HFFc6 (cell line): ENCODE measurements around the gene GAL3ST3. TPM values are rescaled to one million over a fixed set of nuclear protein-coding genes. Genes with fewer than 3 reads are reported as not detected.

Experiments used
- DNase-seq: peaks from one replicate; pipeline ENCODE4 v3.0.0-alpha.2; 2018
- H3K27ac Mint-ChIP-seq: 2 replicates; pipeline ENCODE4 v1.8.0; 2020; ENCODE audit warnings: mild to moderate bottlenecking, mixed read lengths
- H3K27me3 Mint-ChIP-seq: 2 replicates; pipeline ENCODE4 v1.8.0; 2021; ENCODE audit warnings: mild to moderate bottlenecking, moderate library complexity, mixed read lengths; ENCODE audit not compliant: insufficient read depth
- H3K36me3 Mint-ChIP-seq: 2 replicates; pipeline ENCODE4 v1.8.0; 2021; ENCODE audit warnings: low read depth, mixed read lengths
- H3K4me1 Mint-ChIP-seq: 2 replicates; pipeline ENCODE4 v1.8.0; 2020; ENCODE audit warnings: low read depth, mixed read lengths
- H3K4me3 Mint-ChIP-seq: 2 replicates; pipeline ENCODE4 v1.8.0; 2020; ENCODE audit warnings: mild to moderate bottlenecking, moderate library complexity, mixed read lengths
- H3K9me3 Mint-ChIP-seq: 2 replicates; pipeline ENCODE4 v1.8.0; 2020; ENCODE audit warnings: mild to moderate bottlenecking, mixed read lengths
- CTCF ChIP-seq: fragments of 200-600 bp; sonication (generic); IDR thresholded peaks from 2 replicates; pipeline ENCODE4 v1.5.0; 2021; ENCODE audit warnings: antibody characterized with exemption, mild to moderate bottlenecking
- total RNA-seq, 6 experiments: library from RNA; stranded (reverse); fragmentation: NEBNext Ultra II Directional; extraction: Animal tissue kit (Norgen Biotek cat#: 25700); gene quantifications; 2 replicates in 1 of 6; 3 replicates in 5 of 6; pipeline ENCODE4 v1.2.3, GENCODE V29; 2021

GAL3ST3 gene
- total RNA-seq, 6 experiments from 2014 or later, result 0.14 TPM; not detected in 5

GRCh38 chr11:66062408-66062807, 13.4 kb upstream of the GAL3ST3 start:
- Mint-ChIP-seq H3K27ac (peak overlapping the region; percentile 38; the same call in 1 of the 2 replicates), H3K9me3 (no peaks in the 10 kb centered on the region)
- no peak for TF ChIP-seq CTCF

GRCh38 chr11:66061268-66061667, 12.3 kb upstream of the GAL3ST3 start:
- no peak for DNase-seq
- peaks cover 63% of the 10 kb centered on the region for H3K36me3 Mint-ChIP-seq
- H3K9me3 Mint-ChIP-seq, result no peaks in the 10 kb centered on the region
- peak overlapping the region; percentile 31 for H3K27ac Mint-ChIP-seq
- no peaks in the 10 kb centered on the region for H3K4me1 Mint-ChIP-seq
- TF ChIP-seq CTCF, result no peak
- H3K4me3 Mint-ChIP-seq, result no peak overlapping the region; the same call in 1 of the 2 replicates
- no peaks in the 10 kb centered on the region; the same call in 1 of the 2 replicates for H3K27me3 Mint-ChIP-seq

More at GRCh38 chr11:66062408-66062807, 13.4 kb upstream of the GAL3ST3 start:
- no peaks in the 10 kb centered on the region; the same call in 1 of the 2 replicates for H3K27me3 Mint-ChIP-seq
- no peak for DNase-seq
- H3K4me1 Mint-ChIP-seq, result no peaks in the 10 kb centered on the region
- H3K4me3 Mint-ChIP-seq, result no peak overlapping the region
- peaks cover 64% of the 10 kb centered on the region for H3K36me3 Mint-ChIP-seq

GRCh38 chr11:66059966-66060680, 11.2 kb upstream of the GAL3ST3 start:
- Mint-ChIP-seq H3K27ac (peak overlapping the region; percentile 0; the same call in 1 of the 2 replicates), H3K9me3 (no peaks in the 10 kb centered on the region), H3K36me3 (peaks cover 63% of the 10 kb centered on the region), H3K4me3 (no peak overlapping the region), H3K27me3 (no peaks in the 10 kb centered on the region; the same call in 1 of the 2 replicates), H3K4me1 (peaks cover 5% of the 10 kb centered on the region)
- TF ChIP-seq CTCF, result no peak
- no peak for DNase-seq

- TF ChIP-seq CTCF, result no peak
- Mint-ChIP-seq H3K4me3 (no peak overlapping the region), H3K4me1 (peaks cover 26% of the 10 kb centered on the region), H3K27ac (no peak overlapping the region), H3K27me3 (peaks cover 2% of the 10 kb centered on the region; the same call in 1 of the 2 replicates), H3K9me3 (no peaks in the 10 kb centered on the region), H3K36me3 (peaks cover 60% of the 10 kb centered on the region)
- no peak for DNase-seq
Observed at GRCh38 chr11:66056501-66056900, 7.5 kb upstream of the GAL3ST3 start.

- Mint-ChIP-seq H3K36me3 (peaks cover 48% of the 10 kb centered on the region), H3K4me3 (peak overlapping the region; percentile 68; the same call in 1 of the 2 replicates), H3K27me3 (peaks cover 2% of the 10 kb centered on the region; the same call in 1 of the 2 replicates), H3K4me1 (peaks cover 36% of the 10 kb centered on the region), H3K9me3 (no peaks in the 10 kb centered on the region), H3K27ac (peak overlapping the region; percentile 78)
- no peak for TF ChIP-seq CTCF
- no peak for DNase-seq
Observed at GRCh38 chr11:66055021-66055420, 6.1 kb upstream of the GAL3ST3 start.
